ENCODE data around the gene KCNJ16.

The KCNJ16 gene

GRCh38 chr17:70074956-70075355 is at the start of gene KCNJ16:
TSS of gene KCNJ16 (plus strand) at chr17:70075225. CDS start at chr17:70132088, 56,863 bp downstream.
- Histone ChIP-seq H3K36me3 (no peaks in the 10 kb centered on the region), H3K4me1 (peaks cover 0 to 14% (median 0%) of the 10 kb centered on the region in 10 experiments; a peak in 4 of 20 replicates), H3K9ac (no peak within 1 kb of the TSS), H3K4me2 (no peak within 1 kb of the TSS), H4K20me1 (no peaks in the 10 kb centered on the region), H3K9me3 (replicated peaks in 1 of 11) (no peaks in the 10 kb centered on the region), H3K27me3 (no peaks in the 10 kb centered on the region), H3K27ac (no peak within 1 kb of the TSS), H3K4me3 (no peak within 1 kb of the TSS)
- no peak for TF ChIP-seq Cebpa-rat (IDR thresholded peaks at IDR 0.05)

GRCh38 chr17:70028397-70028796 is 46.6 kb upstream of the KCNJ16 start:
- Histone ChIP-seq H3K27ac (no peak overlapping the region), H3K27me3 (no peaks in the 10 kb centered on the region), H3K4me2 (no peak overlapping the region), H3K9ac (no peak overlapping the region), H3K9me3 (replicated peaks in 1 of 11) (peaks cover 15 to 42% (median 33%) of the 10 kb centered on the region in 11 experiments; a peak in 21 of 22 replicates), H3K36me3 (no peaks in the 10 kb centered on the region), H4K20me1 (no peaks in the 10 kb centered on the region), H3K4me1 (no peaks in the 10 kb centered on the region), H3K4me3 (no peak overlapping the region)
- TF ChIP-seq Cebpa-rat (IDR thresholded peaks at IDR 0.05): no peak

GRCh38 chr17:70028978-70029767 is 45.9 kb upstream of the KCNJ16 start:
- no peaks in the 10 kb centered on the region for H4K20me1 ChIP-seq
- peaks cover 15 to 42% (median 33%) of the 10 kb centered on the region in 11 experiments; a peak in 21 of 22 replicates for H3K9me3 ChIP-seq (replicated peaks in 1 of 11)
- H3K4me3 ChIP-seq: no peak overlapping the region
- no peak for TF ChIP-seq Cebpa-rat (IDR thresholded peaks at IDR 0.05)
- no peak overlapping the region for H3K4me2 ChIP-seq
- H3K9ac ChIP-seq: no peak overlapping the region
- H3K27me3 ChIP-seq: no peaks in the 10 kb centered on the region
- H3K36me3 ChIP-seq: no peaks in the 10 kb centered on the region
- H3K27ac ChIP-seq: no peak overlapping the region
- H3K4me1 ChIP-seq: no peaks in the 10 kb centered on the region

- no peak overlapping the region for H3K4me3 ChIP-seq
Observed at GRCh38 chr17:70030371-70030770, 44.7 kb upstream of the KCNJ16 start.

GRCh38 chr17:70031341-70031740 is 43.7 kb upstream of the KCNJ16 start:
- no peak overlapping the region for H3K4me2 ChIP-seq
- H3K27me3 ChIP-seq: no peaks in the 10 kb centered on the region
- H3K36me3 ChIP-seq: no peaks in the 10 kb centered on the region
- H3K4me3 ChIP-seq: no peak overlapping the region
- H3K9me3 ChIP-seq (replicated peaks in 1 of 11): peaks cover 15 to 42% (median 33%) of the 10 kb centered on the region in 11 experiments; a peak in 21 of 22 replicates
- no peak for TF ChIP-seq Cebpa-rat (IDR thresholded peaks at IDR 0.05)
- no peaks in the 10 kb centered on the region for H4K20me1 ChIP-seq
- no peak overlapping the region for H3K27ac ChIP-seq
- no peak overlapping the region for H3K9ac ChIP-seq
- no peaks in the 10 kb centered on the region for H3K4me1 ChIP-seq

More at GRCh38 chr17:70030371-70030770, 44.7 kb upstream of the KCNJ16 start:
- TF ChIP-seq Cebpa-rat (IDR thresholded peaks at IDR 0.05): no peak
- Histone ChIP-seq H3K4me2 (no peak overlapping the region), H3K27ac (no peak overlapping the region), H3K9me3 (replicated peaks in 1 of 11) (peaks cover 15 to 42% (median 33%) of the 10 kb centered on the region in 11 experiments; a peak in 21 of 22 replicates), H3K9ac (no peak overlapping the region), H4K20me1 (no peaks in the 10 kb centered on the region), H3K27me3 (no peaks in the 10 kb centered on the region), H3K36me3 (no peaks in the 10 kb centered on the region), H3K4me1 (no peaks in the 10 kb centered on the region)

GRCh38 chr17:70033165-70033564 is 41.9 kb upstream of the KCNJ16 start:
- no peak overlapping the region for H3K4me2 ChIP-seq
- H3K9ac ChIP-seq: no peak overlapping the region
- H3K4me1 ChIP-seq: no peaks in the 10 kb centered on the region
- H3K4me3 ChIP-seq: no peak overlapping the region
- no peaks in the 10 kb centered on the region for H3K27me3 ChIP-seq
- peaks cover 13 to 33% (median 23%) of the 10 kb centered on the region in 11 experiments; a peak in 21 of 22 replicates for H3K9me3 ChIP-seq (replicated peaks in 1 of 11)
- no peak overlapping the region for H3K27ac ChIP-seq
- no peaks in the 10 kb centered on the region for H4K20me1 ChIP-seq
- no peaks in the 10 kb centered on the region for H3K36me3 ChIP-seq
- TF ChIP-seq Cebpa-rat (IDR thresholded peaks at IDR 0.05): no peak

GRCh38 chr17:70034158-70034557 is 40.9 kb upstream of the KCNJ16 start:
- H3K4me1 ChIP-seq: no peaks in the 10 kb centered on the region
- H3K27me3 ChIP-seq: no peaks in the 10 kb centered on the region
- H3K36me3 ChIP-seq: no peaks in the 10 kb centered on the region
- no peaks in the 10 kb centered on the region for H4K20me1 ChIP-seq
- H3K27ac ChIP-seq: no peak overlapping the region
- TF ChIP-seq Cebpa-rat (IDR thresholded peaks at IDR 0.05): no peak
- no peak overlapping the region for H3K4me2 ChIP-seq
- H3K4me3 ChIP-seq: no peak overlapping the region
- peaks cover 11 to 25% (median 17%) of the 10 kb centered on the region in 11 experiments; a peak in 21 of 22 replicates for H3K9me3 ChIP-seq (replicated peaks in 1 of 11)
- no peak overlapping the region for H3K9ac ChIP-seq

GRCh38 chr17:70037498-70037897 is 37.5 kb upstream of the KCNJ16 start:
- H3K27me3 ChIP-seq: no peaks in the 10 kb centered on the region
- H3K9me3 ChIP-seq (replicated peaks in 1 of 11): peaks cover 2 to 7% (median 3%) of the 10 kb centered on the region in 11 experiments; a peak in 17 of 22 replicates
- TF ChIP-seq Cebpa-rat (IDR thresholded peaks at IDR 0.05): no peak
- no peak overlapping the region for H3K27ac ChIP-seq
- H3K9ac ChIP-seq: no peak overlapping the region
- H3K36me3 ChIP-seq: no peaks in the 10 kb centered on the region
- H3K4me3 ChIP-seq: no peak overlapping the region
- H4K20me1 ChIP-seq: no peaks in the 10 kb centered on the region
- H3K4me1 ChIP-seq: peaks cover 0 to 15% (median 0%) of the 10 kb centered on the region in 10 experiments; a peak in 7 of 20 replicates
- no peak overlapping the region for H3K4me2 ChIP-seq

- Histone ChIP-seq H3K36me3 (no peaks in the 10 kb centered on the region), H4K20me1 (no peaks in the 10 kb centered on the region), H3K4me2 (peak overlapping the region in 3 of 11 experiments; percentile 32 to 49 (median 43); a peak in 5 of 22 replicates), H3K9ac (no peak overlapping the region), H3K4me1 (peaks cover 0 to 15% (median 0%) of the 10 kb centered on the region in 10 experiments; a peak in 7 of 20 replicates), H3K27me3 (no peaks in the 10 kb centered on the region), H3K27ac (no peak overlapping the region), H3K9me3 (replicated peaks in 1 of 11) (no peaks in the 10 kb centered on the region; a peak in 1 of 22 replicates), H3K4me3 (no peak overlapping the region)
- no peak for TF ChIP-seq Cebpa-rat (IDR thresholded peaks at IDR 0.05)
Observed at GRCh38 chr17:70040336-70040735, 34.7 kb upstream of the KCNJ16 start.

Measured in BLaER1 treated with 17β-estradiol and CSF1 and Interleukin-3, amounts not matched to agents 10 nM and 100 nM (cell line).